PC-3 (cell line): Measurements from ENCODE around the gene ILK.

ENCODE experiments used
- CTCF ChIP-seq: fragments of 300-600 bp; sonication (generic); conservative IDR thresholded peaks from 2 replicates; pipeline ENCODE4 v1.5.1; 2017; ENCODE audit warnings: antibody characterized with exemption, low read depth, mild to moderate bottlenecking, low read length
- EZH2 ChIP-seq: fragments of 300-600 bp; sonication (generic); IDR thresholded peaks from one replicate; pipeline ENCODE4 v1.6.1; 2017; ENCODE audit warnings: antibody characterized with exemption, mild to moderate bottlenecking, low read length; ENCODE audit not compliant: unreplicated experiment

DNA sequence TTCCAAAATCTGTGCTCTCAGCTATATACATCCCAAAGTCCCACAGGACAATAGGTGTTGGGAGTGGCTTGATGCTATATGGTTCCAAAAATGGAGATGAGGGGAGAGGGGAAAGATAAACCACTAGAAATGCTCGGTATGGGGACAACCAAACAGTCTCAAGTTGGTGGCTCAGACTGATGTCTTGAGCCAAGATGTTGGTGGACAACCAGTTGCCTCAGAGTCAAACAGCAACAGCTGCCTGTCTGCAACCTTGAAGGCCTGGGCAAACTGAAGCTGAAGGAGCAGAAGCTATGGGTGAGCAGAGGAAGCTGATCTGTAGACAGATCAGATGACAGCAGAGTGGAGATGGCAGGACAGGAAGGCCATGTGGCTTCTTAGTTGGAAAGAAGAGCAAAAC, 4.1 kb upstream of the ILK start:
- TF ChIP-seq CTCF (no peak), EZH2 (no peak)
